Activated CD8-positive, alpha-beta memory T cell treated with anti-CD3 and anti-CD28 coated beads, Interleukin-2, amount 50 U/mL, for 1 hour (primary cell): ENCODE measurements around the gene XKR7.
"Not testable (repeated sequence)": the region's sequence is repeated elsewhere in the genome, so short reads cannot be mapped to it uniquely, and the experiment has no call there.

Source experiments
- DNase-seq: peaks from one replicate; pipeline ENCODE4 v3.0.0-alpha.2; 2020; ENCODE audit errors: extremely low read depth

Gene XKR7

DNA sequence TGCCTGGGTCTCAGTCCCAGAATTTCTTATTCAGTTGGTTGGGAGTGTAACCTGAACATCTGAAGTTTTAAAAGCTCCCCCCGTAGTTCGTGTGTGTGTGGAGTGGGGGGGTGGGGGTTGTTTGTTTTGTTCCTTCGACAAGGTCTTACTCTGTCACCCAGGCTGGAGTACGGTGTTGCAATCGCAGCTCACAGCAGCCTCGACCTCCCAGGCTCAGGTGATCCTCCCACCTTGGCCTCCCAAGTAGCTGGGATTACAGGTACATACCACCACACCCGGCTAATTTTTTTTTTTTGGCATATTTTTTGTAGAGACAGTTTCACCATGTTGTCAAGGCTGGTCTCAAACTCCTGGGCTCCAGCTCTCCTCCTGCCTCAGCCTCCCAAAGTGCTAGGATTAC lies 45.4 kb downstream of the XKR7 start:
- no peak for DNase-seq

DNA sequence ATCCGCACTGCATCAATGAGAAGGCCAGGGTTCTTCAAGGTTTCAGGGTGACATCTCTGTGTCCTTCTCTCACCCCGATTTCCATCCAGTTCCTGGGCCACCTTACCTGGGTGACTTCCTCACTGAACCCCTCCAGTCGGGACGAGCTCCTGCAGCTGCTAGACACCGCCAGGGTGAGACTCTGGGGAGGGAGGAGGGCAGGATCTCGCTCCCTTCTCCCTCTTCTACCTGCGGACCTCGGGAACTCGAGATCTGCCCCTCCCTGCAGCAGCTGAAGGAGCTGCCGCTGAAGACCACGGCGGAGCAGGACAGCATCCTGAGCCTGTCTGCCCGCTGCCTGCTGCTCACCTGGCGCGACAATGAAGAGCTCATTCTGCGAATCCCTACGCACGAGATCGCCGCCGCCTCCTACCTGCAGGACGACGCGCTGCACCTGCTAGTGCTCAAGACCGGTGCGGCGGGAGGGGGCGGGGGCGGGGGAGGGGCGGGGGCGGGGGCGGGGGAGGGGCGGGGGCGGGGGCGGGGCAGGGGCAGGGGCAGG lies 49.8 kb downstream of the XKR7 start:
- DNase-seq = peak; percentile 9

- no peak for DNase-seq
Measured at GRCh38 chr20:32018269-32019155, 50.6 kb downstream of the XKR7 start.

- DNase-seq = no peak
Measured at GRCh38 chr20:32019156-32019510, 51.2 kb downstream of the XKR7 start.

- no peak for DNase-seq
Measured at GRCh38 chr20:32019563-32020463, 51.9 kb downstream of the XKR7 start.

DNA sequence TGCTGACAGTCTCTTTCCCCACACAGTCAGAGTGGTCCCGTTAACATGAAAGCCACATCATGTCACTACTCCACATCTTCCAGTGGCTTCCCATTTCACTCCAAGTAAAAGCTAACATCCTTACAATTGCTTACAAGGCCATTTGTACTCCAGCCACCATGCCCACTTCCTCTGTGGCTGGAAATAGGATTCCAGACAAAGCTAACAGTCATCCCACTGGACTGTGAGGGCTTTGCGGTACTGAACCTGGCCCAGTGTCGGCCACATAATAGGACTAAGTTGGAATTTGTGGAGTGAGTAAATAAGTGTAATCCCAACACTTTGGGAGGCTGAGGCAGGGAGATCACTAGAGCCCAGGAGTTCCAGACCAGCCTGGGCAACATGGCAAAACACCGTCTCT lies 53.1 kb downstream of the XKR7 start:
- no peak for DNase-seq

DNA sequence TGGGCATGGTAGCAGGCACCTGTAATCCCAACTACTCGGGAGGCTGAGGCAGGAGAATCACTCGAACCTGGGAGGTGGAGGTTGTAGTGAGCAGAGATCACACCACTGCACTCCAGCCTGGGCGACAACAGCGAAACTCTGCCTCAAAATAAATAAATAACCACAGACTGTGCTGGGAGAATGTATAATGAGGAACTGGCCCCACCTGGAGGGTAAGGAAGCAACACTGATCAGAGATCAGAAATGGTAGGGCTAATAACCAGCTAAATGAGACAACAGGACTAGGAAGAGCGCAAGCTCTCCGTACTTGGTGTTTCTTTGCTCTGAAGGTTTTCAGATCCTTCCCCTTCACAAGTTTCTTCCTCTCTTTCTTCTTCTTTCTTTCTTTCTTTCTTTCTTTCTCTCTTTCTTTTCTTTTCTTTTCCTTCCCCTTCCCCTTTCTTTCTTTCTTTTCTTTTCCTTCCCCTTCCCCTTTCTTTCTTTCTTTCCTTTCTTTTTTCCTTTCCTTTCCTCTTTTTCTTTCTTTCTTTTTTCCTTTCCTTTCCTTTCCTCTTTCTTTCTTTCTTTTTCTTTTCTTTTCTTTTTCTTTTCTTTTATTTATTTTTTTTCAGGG lies 56.8 kb downstream of the XKR7 start:
- no peak for DNase-seq

DNA sequence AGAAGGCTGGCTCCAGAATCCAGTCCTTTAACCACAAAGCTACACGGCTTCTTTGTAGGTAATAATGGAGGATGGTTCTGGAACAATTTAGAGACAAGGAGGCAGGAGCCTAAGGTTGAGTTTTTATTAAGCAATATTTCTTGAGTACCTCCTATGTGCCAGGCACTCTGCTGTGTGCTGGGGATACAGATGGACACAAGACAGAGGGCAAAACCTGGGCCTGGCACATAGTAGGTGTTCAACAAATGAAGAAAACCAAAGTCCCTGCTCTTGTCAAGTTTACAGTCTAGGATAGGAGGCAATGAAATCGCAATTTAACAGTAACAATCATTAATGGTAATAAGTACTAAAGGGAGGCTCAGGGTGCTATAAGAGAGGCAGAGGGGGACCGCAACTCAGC lies 59.7 kb downstream of the XKR7 start:
- no peak for DNase-seq

DNA sequence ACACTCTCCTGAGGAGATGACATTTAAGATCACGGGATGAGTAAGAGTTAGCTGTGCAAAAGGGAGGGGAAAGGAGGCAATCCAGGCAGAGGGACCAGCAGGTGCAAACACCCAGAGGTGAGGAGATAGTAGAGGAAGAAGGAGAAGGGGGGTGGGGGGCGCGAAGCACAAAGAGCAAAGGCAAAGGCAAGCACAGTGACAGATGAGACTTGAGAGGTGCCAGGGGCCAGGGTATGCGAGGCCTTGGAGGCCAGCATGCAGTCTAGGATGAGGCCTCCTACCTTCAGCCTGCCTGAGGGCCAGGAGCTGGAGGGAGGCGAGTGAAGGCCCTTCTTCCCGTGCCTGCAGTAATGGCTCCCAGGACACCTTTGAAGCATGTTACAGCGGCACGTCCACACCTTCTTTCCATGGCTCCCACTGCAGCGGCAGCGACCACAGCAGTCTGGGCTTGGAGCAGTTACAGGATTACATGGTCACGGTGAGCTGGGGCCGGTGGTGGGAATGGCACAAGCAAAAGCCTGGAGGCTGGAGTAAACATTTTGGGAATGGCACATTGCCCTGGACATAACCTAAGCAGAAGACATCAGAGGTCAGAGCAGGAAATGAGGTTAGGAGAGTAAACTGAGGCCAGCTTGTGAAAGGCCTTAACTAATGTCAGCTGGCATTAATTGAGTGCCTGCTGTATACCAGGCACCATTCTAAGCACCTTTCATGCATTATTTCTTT lies 60.9 kb downstream of the XKR7 start:
- DNase-seq = no peak

GRCh38 chr20:32029561-32029960 lies 61.6 kb downstream of the XKR7 start:
- DNase-seq = no peak

DNA sequence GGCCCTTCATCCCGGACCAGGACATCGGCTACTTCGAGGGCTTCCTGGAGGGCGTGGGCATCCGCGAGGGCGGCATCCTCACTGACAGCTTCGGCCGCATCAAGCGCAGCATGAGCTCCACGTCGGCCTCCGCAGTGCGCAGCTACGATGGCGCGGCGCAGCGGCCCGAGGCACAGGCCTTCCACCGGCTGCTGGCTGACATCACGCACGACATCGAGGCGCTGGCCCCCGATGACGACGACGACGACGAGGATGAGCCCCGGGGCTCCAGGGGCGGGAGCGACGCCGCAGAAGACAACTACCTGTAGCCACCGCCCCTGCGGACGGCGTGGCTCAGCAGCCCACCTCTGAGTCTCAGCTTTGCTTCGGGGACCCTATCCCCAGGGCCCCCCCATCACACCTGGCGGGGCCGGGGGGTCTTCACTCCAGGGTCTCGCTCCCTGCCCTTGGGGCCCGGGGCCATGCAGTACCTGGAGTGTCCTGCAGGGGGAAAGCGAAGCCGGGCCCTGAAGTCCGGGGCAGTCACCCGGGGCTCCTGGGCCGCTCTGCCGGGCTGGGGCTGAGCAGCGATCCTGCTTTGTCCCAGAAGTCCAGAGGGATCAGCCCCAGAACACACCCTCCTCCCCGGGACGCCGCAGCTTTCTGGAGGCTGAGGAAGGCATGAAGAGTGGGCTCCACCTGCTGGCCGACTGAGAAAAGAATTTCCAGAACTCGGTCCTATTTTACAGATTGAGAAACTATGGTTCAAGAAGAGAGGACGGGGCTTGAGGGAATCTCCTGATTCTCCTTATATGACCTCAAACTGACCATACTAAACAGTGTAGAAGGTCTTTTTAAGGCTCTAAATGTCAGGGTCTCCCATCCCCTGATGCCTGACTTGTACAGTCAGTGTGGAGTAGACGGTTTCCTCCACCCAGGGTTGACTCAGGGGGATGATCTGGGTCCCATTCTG lies 63.3 kb downstream of the XKR7 start:
- no peak for DNase-seq

GRCh38 chr20:32033316-32033715 lies 65.4 kb downstream of the XKR7 start:
- DNase-seq = no peak

GRCh38 chr20:32033721-32034120 lies 65.8 kb downstream of the XKR7 start:
- not testable (repeated sequence) for DNase-seq

DNA sequence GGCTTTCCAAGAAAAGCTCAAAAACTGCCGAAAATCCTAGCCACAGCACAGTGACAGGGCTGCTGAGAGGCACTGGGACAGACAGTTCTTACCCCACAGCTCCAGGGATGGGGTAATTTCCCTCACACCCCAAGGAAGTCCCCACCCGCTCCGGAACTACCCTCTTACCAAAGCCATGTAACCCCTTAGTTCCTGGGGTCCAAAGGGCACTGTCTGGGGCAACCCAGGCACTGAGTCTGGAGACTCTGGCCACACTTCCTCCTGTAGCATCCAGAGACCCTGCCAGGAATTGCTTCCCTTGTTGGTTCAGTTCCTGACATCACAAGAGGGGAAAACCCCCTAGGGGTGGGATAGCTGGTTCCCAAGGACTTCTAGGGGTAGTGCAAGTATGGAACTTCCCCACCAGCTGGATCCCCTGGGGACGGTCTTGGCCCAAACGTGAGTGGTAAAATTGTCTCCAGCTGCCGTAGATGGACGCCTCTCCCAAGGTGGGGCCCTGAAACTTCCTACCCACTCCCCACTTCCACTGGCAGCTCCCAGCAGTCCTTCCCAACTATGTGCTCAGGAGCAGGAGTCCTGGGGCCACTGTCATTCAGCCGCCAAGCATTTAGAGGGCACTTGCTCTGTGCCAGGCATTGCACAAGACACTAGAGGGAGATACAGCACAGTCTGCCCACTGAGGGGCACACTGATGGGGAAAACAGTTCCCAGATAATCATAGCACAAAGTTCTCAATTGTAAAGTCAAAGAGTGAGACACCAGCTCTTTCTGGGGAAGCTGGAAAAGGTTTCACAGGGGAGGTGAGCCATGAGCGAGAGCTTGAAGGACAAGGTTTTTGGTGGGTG lies 66.9 kb downstream of the XKR7 start:
- no peak for DNase-seq

GRCh38 chr20:32035426-32035779 lies 67.5 kb downstream of the XKR7 start:
- no peak for DNase-seq

DNA sequence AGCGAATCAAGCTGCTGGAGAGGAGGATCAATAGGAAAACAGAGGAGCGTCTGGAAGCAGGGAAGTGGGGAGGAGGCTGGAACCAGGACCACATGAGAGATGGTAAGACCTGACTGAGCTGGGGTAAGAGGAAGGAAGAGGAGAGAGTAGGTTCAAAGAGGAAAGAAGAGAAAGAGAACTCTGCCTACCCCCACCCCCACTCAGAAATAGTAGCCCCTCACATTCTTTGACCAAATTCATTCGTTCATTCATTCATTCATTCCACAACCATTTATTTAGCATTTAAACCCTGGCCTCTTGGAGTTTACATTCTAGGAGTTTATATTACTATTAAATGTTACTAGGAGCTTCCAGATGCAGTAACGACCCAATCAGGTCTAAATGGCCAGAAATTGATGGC lies 68.3 kb downstream of the XKR7 start:
- no peak for DNase-seq

DNA sequence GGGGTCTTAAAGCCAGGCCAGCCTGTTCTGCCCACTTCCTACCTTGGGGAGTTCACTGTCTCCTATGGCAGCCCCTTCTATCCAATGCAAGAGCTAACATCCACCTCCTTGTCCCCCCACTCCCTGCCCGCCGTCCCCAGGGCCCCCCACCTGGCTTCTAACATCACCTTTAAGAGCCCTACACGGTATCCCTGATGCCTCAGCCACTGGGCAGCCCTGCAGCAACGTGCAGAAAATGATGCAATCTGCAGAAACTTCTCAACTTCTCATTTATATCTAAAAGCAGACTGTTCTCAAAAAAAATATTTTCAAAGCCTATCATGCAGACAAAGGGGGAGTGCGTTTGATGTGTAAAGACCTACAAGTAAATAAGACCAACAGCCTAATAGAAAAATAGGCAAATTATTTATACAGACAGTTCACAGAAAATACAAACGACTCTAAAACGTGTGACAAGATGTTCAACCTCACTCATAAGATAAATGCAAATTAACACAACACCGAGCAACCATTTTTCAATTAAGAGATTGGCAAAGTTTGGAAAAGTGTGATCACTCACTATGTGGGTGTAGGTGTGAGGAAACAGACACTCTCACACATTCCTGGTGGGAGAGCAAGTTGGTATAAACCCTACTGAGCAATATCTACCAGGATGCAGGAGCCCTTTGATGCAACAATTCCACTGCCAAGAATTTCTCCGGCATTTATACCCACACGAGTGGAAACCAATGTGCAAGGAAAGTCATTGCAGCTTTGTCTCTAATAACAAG lies 69.0 kb downstream of the XKR7 start:
- no peak for DNase-seq

DNA sequence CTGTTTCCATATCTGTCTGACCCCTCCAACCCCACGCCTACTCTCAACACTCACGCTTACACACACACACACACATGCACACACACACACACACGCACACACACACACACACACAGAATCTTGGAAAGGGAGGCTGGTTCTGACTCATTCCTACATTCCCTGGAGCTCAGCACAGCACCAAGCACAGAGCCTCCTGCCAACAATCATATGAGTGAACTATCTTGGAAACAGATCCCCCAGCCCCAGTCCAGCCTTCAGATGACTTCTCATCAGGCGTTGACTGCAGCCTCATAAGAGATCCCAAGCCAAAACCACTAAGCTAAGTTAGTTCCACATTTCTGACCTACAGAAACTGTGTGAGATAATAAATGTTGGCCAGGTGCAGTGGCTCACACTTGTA lies 70.0 kb downstream of the XKR7 start:
- DNase-seq = no peak
